SK-N-SH (cell line): ENCODE results near the gene PSEN2. TPM values are rescaled to one million over a fixed set of nuclear protein-coding genes. Genes with fewer than 3 reads are reported as not detected.

Experiments used
- CTCF ChIA-PET: fragments of 300-600, 350-600 bp; formaldehyde crosslinking; extraction: SDS; loops from one replicate; lab custom pipeline; 2021; lab: Yijun Ruan, JAX
- POLR2A ChIA-PET: fragments of 350-600 bp; sonication (Branson Sonifier 250); formaldehyde crosslinking; extraction: SDS; loops from one replicate; lab custom pipeline; 2020; ENCODE audit warnings: antibody characterized with exemption, inconsistent platforms; lab: Yijun Ruan, JAX
- DNase-seq: peaks from one replicate; pipeline ENCODE4 v3.0.0; 2012
- H2AFZ ChIP-seq: fragments of 200-600 bp; sonication (generic); 2 replicates; pipeline ENCODE4 v1.8.1; 2016; ENCODE audit warnings: antibody characterized with exemption, mild to moderate bottlenecking, low read depth
- H3F3A ChIP-seq: fragments of 200-600 bp; sonication (generic); replicated peaks from 2 replicates; pipeline ENCODE3; 2016; ENCODE audit warnings: antibody characterized with exemption, mild to moderate bottlenecking; ENCODE audit not compliant: insufficient read depth
- H3K27ac ChIP-seq, 2 experiments: fragments of 200-500 bp in 1 of 2; fragments of 200-600 bp in 1 of 2; sonication (Bioruptor generic) in 1 of 2; sonication (generic), shearing (Covaris generic) in 1 of 2; 2 replicates each; pipeline versions ENCODE4 v1.5.1 to v1.6.1; 2014 to 2016; ENCODE audit warnings: low read depth in 2 of 2, inconsistent platforms in 1 of 2, low read length in 1 of 2, mild to moderate bottlenecking in 1 of 2, mixed read lengths in 1 of 2
- H3K27me3 ChIP-seq: fragments of 200-600 bp; sonication (generic), shearing (Covaris generic); 2 replicates; pipeline ENCODE4 v1.6.1; 2016; ENCODE audit warnings: mixed run types; ENCODE audit not compliant: insufficient read depth
- H3K36me3 ChIP-seq, 2 experiments: fragments of 200-500 bp in 1 of 2; fragments of 200-600 bp in 1 of 2; sonication (Bioruptor generic) in 1 of 2; sonication (generic) in 1 of 2; replicated peaks in 1 of 2; 2 replicates each; pipeline versions ENCODE3 to v1.5.1; 2014 to 2016; ENCODE audit warnings: low read length in 1 of 2, mild to moderate bottlenecking in 1 of 2; ENCODE audit not compliant: insufficient read depth in 2 of 2, control insufficient read depth in 1 of 2
- H3K4me1 ChIP-seq, 2 experiments: fragments of 200-500 bp in 1 of 2; fragments of 200-600 bp in 1 of 2; sonication (Bioruptor generic) in 1 of 2; sonication (generic), shearing (Covaris generic) in 1 of 2; 2 replicates each; pipeline versions ENCODE4 v1.5.1 to v1.6.1; 2014 to 2016; ENCODE audit warnings: low read depth in 1 of 2, low read length in 1 of 2, mixed run types in 1 of 2; ENCODE audit not compliant: insufficient read depth in 2 of 2, control insufficient read depth in 1 of 2
- H3K4me2 ChIP-seq: fragments of 200-600 bp; sonication (generic), shearing (Covaris generic); 2 replicates; pipeline ENCODE4 v1.6.1; 2017; ENCODE audit warnings: mixed run types
- H3K4me3 ChIP-seq, 2 experiments: fragments of 200-500 bp in 1 of 2; fragments of 200-600 bp in 1 of 2; sonication (Bioruptor generic) in 1 of 2; sonication (generic), shearing (Covaris generic) in 1 of 2; 2 replicates each; pipeline versions ENCODE4 v1.5.1 to v1.8.1; 2014 to 2016; ENCODE audit warnings: low read depth in 2 of 2, inconsistent platforms in 1 of 2, low read length in 1 of 2, mild to moderate bottlenecking in 1 of 2, mixed read lengths in 1 of 2, moderate library complexity in 1 of 2
- H3K79me2 ChIP-seq: fragments of 200-600 bp; sonication (generic); 2 replicates; pipeline ENCODE4 v1.8.1; 2017; ENCODE audit warnings: mild to moderate bottlenecking; ENCODE audit not compliant: insufficient read depth
- H3K9ac ChIP-seq: fragments of 200-600 bp; sonication (generic); 2 replicates; pipeline ENCODE4 v1.6.1; 2017; ENCODE audit warnings: mixed run types
- H3K9me2 ChIP-seq: fragments of 200-600 bp; sonication (generic); 2 replicates; pipeline ENCODE4 v1.6.1; 2017; ENCODE audit warnings: mixed run types
- H3K9me3 ChIP-seq: fragments of 200-600 bp; sonication (generic); 2 replicates; pipeline ENCODE4 v1.6.1; 2017; ENCODE audit warnings: mixed run types, mild to moderate bottlenecking, moderate library complexity
- H4K20me1 ChIP-seq: fragments of 200-600 bp; sonication (generic); 2 replicates; pipeline ENCODE4 v1.6.1; 2017; ENCODE audit warnings: mild to moderate bottlenecking, mixed run types; ENCODE audit not compliant: insufficient read depth
- ELF1 ChIP-seq: IDR thresholded peaks from 2 replicates; pipeline ENCODE4 v1.4.0; 2012
- EP300 ChIP-seq, 2 experiments: IDR thresholded peaks; 2 replicates each; pipeline versions ENCODE4 v1.4.0 to v1.6.1; 2012; ENCODE audit warnings: borderline replicate concordance in 1 of 2, low read depth in 1 of 2, low read length in 1 of 2
- FOSL2 ChIP-seq: IDR thresholded peaks from 2 replicates; pipeline ENCODE4 v1.4.0; 2012; ENCODE audit warnings: low read depth, mild to moderate bottlenecking, moderate library complexity, borderline replicate concordance
- GABPA ChIP-seq: IDR thresholded peaks from 2 replicates; pipeline ENCODE4 v1.4.0; 2012; ENCODE audit warnings: low read depth, mild to moderate bottlenecking
- GATA2 ChIP-seq: sonication (generic); formaldehyde crosslinking; IDR thresholded peaks from 2 replicates; pipeline ENCODE4 v1.5.0; 2020; ENCODE audit warnings: mild to moderate bottlenecking, missing genetic modification reagents
- JUND ChIP-seq: IDR thresholded peaks from 2 replicates; pipeline ENCODE4 v1.4.0; 2012
- MAX ChIP-seq: IDR thresholded peaks from 2 replicates; pipeline ENCODE4 v1.4.0; 2012; ENCODE audit warnings: low read depth
- MEF2A ChIP-seq: IDR thresholded peaks from 2 replicates; pipeline ENCODE4 v1.4.0; 2012; ENCODE audit warnings: low read depth, borderline replicate concordance
- MXI1 ChIP-seq: IDR thresholded peaks from 2 replicates; pipeline ENCODE4 v1.6.1; 2012; ENCODE audit warnings: mild to moderate bottlenecking, low read depth, low read length, improper control_type of control experiment
- NFIC ChIP-seq: IDR thresholded peaks from 2 replicates; pipeline ENCODE4 v1.4.0; 2012; ENCODE audit warnings: borderline replicate concordance
- POLR2AphosphoS5 ChIP-seq: IDR thresholded peaks from 2 replicates; pipeline ENCODE4 v1.6.1; 2012; ENCODE audit warnings: low read depth, low read length
- RAD21 ChIP-seq: IDR thresholded peaks from 2 replicates; pipeline ENCODE4 v1.6.1; 2012; ENCODE audit warnings: mild to moderate bottlenecking, low read length
- RFX5 ChIP-seq: IDR thresholded peaks from 2 replicates; pipeline ENCODE4 v1.6.1; 2012; ENCODE audit warnings: mild to moderate bottlenecking, improper control_type of control experiment, low read length
- SIN3A ChIP-seq: IDR thresholded peaks from 2 replicates; pipeline ENCODE4 v1.6.1; 2012; ENCODE audit warnings: low read depth, mild to moderate bottlenecking, low read length, moderate library complexity, borderline replicate concordance
- SMC3 ChIP-seq: IDR thresholded peaks from 2 replicates; pipeline ENCODE4 v1.6.1; 2012; ENCODE audit warnings: low read depth, low read length, improper control_type of control experiment
- YY1 ChIP-seq: IDR thresholded peaks from 2 replicates; pipeline ENCODE4 v1.4.0; 2012; ENCODE audit warnings: low read depth, mild to moderate bottlenecking
- ZBTB33 ChIP-seq: IDR thresholded peaks from 2 replicates; pipeline ENCODE4 v1.4.0; 2012; ENCODE audit warnings: low read depth, borderline replicate concordance
- WGBS: methylation state at CpG from one replicate; pipeline ENCODE4 v1.1.6; 2017; ENCODE audit warnings: low lambda C conversion rate; 5-methylcytosine and 5-hydroxymethylcytosine counted together
- polyA plus RNA-seq, 3 experiments: library from polyadenylated mRNA; depleted of rRNA; stranded (reverse); fragments of >200 nt; gene quantifications; 2 replicates each; pipeline ENCODE4 v1.2.3, GENCODE V29; 2012
- TF ChIP-seq, protein P1 (sequence below): fragments of 150-350 bp; IDR thresholded peaks from 2 replicates; pipeline ENCODE4 v1.6.1; 2016; ENCODE audit warnings: mild to moderate bottlenecking, low read depth, low read length
- TF ChIP-seq, protein P2 (sequence below): IDR thresholded peaks from 2 replicates; pipeline ENCODE4; 2012
- TF ChIP-seq, protein P3 (sequence below): fragments of 150-350 bp; IDR thresholded peaks from 2 replicates; pipeline ENCODE4 v1.6.1; 2017; ENCODE audit warnings: antibody characterized with exemption, low read length, low read depth, borderline replicate concordance

Gene PSEN2
- polyA plus RNA-seq, 1 of the 3 experiments (the other 2 are of a cell fraction) = 20.2 TPM

DNA sequence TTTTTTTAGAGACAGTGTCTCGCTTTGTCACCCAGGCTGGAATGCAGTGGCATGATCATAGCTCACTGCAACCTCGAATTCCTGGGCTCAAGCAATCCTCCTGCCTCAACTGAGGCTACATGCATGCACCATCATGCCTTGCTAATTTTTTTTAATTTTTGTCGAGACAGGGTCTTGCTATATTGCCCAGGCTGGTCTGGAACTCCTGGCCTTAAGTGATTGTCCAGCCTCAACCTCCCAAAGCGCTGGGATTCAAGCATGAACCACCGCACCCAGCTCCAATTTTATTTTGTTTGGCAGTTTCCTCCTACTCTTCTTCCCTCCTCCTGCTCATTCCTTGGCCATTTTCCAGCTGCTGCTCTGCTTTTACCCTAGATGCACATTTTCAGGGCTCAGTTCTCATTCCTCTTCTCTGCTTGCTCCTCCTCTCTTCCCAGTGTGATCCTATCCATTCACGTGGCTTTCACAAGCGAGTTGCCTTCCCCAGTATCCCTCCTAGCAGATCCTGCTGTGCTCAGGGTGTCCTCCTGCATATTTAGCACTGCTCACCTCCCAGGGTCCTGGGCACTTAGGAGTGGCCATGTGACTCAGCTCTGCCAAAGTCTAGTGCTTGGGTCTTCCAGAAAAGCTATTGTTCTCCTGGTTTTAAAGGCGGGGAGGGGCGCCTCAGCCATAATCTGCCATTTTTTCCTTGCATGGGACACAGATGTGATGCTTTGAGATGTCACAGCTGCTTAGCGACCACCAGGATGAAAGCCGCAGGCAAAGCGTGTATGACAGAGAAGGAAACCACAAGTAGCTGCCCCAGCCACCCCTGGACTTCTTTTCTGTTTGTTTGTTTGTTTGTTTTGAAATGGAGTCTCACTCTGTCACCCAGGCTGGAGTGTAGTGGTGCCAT lies 33.7 kb downstream of the PSEN2 start:
- H3K4me1 ChIP-seq = no peaks in the 10 kb centered on the region; a peak in 1 of 4 replicates
- no peak overlapping the region for H2AFZ ChIP-seq
- POLR2A ChIA-PET = no interaction called here
- TF ChIP-seq JUND (no peak), GABPA (no peak), MEF2A (no peak), RFX5 (no peak)
- H3K79me2 ChIP-seq = no peaks in the 10 kb centered on the region
- H3K4me2 ChIP-seq = no peak overlapping the region
- 87% methylated on average over 12 of the region's 12 CpGs for WGBS
- H3K9ac ChIP-seq = no peak overlapping the region
- peaks cover 0 to 4% of the 10 kb centered on the region in 2 experiments for H3K36me3 ChIP-seq
- no peaks in the 10 kb centered on the region for H3K9me2 ChIP-seq
- no peaks in the 10 kb centered on the region for H3K27me3 ChIP-seq
- no peaks in the 10 kb centered on the region for H3F3A ChIP-seq
- H3K4me3 ChIP-seq = no peak overlapping the region
- no peak for DNase-seq
- CTCF ChIA-PET = no interaction called here
- no peaks in the 10 kb centered on the region for H3K9me3 ChIP-seq
- H4K20me1 ChIP-seq = no peaks in the 10 kb centered on the region
- no peak overlapping the region for H3K27ac ChIP-seq

- TF ChIP-seq ELF1 (no peak), SMC3 (no peak), YY1 (no peak), MXI1 (no peak), GATA2 (CRISPR knock-in tag) (no peak), MAX (no peak), NFIC (no peak), RAD21 (no peak), POLR2AphosphoS5 (no peak), ZBTB33 (no peak), SIN3A (no peak), EP300 (IDR thresholded peaks at IDR 0.05; ENCODE audit: borderline replicate concordance in 1 of 2, low read depth in 1 of 2, low read length in 1 of 2) (no peak), FOSL2 (no peak), MEF2A (no peak)
- TF ChIP-seq, protein P1, sequence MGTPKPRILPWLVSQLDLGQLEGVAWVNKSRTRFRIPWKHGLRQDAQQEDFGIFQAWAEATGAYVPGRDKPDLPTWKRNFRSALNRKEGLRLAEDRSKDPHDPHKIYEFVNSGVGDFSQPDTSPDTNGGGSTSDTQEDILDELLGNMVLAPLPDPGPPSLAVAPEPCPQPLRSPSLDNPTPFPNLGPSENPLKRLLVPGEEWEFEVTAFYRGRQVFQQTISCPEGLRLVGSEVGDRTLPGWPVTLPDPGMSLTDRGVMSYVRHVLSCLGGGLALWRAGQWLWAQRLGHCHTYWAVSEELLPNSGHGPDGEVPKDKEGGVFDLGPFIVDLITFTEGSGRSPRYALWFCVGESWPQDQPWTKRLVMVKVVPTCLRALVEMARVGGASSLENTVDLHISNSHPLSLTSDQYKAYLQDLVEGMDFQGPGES = no peak
- TF ChIP-seq, protein P2, sequence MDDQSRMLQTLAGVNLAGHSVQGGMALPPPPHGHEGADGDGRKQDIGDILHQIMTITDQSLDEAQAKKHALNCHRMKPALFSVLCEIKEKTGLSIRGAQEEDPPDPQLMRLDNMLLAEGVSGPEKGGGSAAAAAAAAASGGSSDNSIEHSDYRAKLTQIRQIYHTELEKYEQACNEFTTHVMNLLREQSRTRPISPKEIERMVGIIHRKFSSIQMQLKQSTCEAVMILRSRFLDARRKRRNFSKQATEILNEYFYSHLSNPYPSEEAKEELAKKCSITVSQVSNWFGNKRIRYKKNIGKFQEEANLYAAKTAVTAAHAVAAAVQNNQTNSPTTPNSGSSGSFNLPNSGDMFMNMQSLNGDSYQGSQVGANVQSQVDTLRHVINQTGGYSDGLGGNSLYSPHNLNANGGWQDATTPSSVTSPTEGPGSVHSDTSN = no peak
- TF ChIP-seq, protein P3, sequence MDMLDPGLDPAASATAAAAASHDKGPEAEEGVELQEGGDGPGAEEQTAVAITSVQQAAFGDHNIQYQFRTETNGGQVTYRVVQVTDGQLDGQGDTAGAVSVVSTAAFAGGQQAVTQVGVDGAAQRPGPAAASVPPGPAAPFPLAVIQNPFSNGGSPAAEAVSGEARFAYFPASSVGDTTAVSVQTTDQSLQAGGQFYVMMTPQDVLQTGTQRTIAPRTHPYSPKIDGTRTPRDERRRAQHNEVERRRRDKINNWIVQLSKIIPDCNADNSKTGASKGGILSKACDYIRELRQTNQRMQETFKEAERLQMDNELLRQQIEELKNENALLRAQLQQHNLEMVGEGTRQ = no peak
- H3K4me3 ChIP-seq = no peak overlapping the region
- H3K9me2 ChIP-seq = no peaks in the 10 kb centered on the region
- no peaks in the 10 kb centered on the region for H3K9me3 ChIP-seq
- no peak overlapping the region for H3K4me2 ChIP-seq
- H3K36me3 ChIP-seq = no peaks in the 10 kb centered on the region
- no peak overlapping the region for H3K27ac ChIP-seq
- H3F3A ChIP-seq = no peaks in the 10 kb centered on the region
- 97% methylated on average over 3 of the region's 3 CpGs for WGBS
- ChIA-PET CTCF (no interaction called here), POLR2A (no interaction called here)
- H3K9ac ChIP-seq = no peak overlapping the region
- H3K27me3 ChIP-seq = no peaks in the 10 kb centered on the region
- H4K20me1 ChIP-seq = no peaks in the 10 kb centered on the region
- no peak overlapping the region for H2AFZ ChIP-seq
- no peaks in the 10 kb centered on the region; a peak in 1 of 4 replicates for H3K4me1 ChIP-seq
- no peak for DNase-seq
- H3K79me2 ChIP-seq = no peaks in the 10 kb centered on the region
Measured at GRCh38 chr1:226904772-226905171, 34.4 kb downstream of the PSEN2 start.
